GM12878 (cell line): ENCODE results near the gene ACSF3. TPM values are rescaled to one million over a fixed set of nuclear protein-coding genes. Genes with fewer than 3 reads are reported as not detected.

Source experiments
- ATAC-seq: fragments of 200-7000 bp; cut with Tn5 transposase; 3 replicates; pipeline ENCODE4 v1.9.1; 2020; ENCODE audit warnings: mild to moderate bottlenecking, moderate library complexity
- BruUV-seq: library from RNA; stranded (reverse); fragments of 400-500 nt; replicated peaks from 2 replicates; lab custom pipeline; 2021; lab: Mats Ljungman, UMichigan
- CTCF ChIA-PET: fragments of 300-600 bp; sonication (Branson Sonifier 250); formaldehyde crosslinking; extraction: SDS; loops from one replicate; lab custom pipeline; 2021; ENCODE audit warnings: inconsistent platforms; lab: Yijun Ruan, JAX
- POLR2A ChIA-PET: fragments of 350-600 bp; formaldehyde crosslinking; extraction: SDS; loops from one replicate; lab custom pipeline; 2021; ENCODE audit warnings: inconsistent platforms; lab: Charles Lee
- RAD21 ChIA-PET: fragments of 300-600 bp; sonication (Branson Sonifier 250); formaldehyde crosslinking; loops from one replicate; lab custom pipeline; 2023; ENCODE audit warnings: antibody characterized with exemption; ENCODE audit not compliant: unreplicated experiment; lab: Charles Lee
- SMC1A ChIA-PET: fragments of 300-600 bp; sonication (Branson Sonifier 250); formaldehyde crosslinking; loops from one replicate; lab custom pipeline; 2023; ENCODE audit not compliant: unreplicated experiment, uncharacterized antibody; lab: Charles Lee
- DNase-seq: peaks from one replicate; pipeline ENCODE4 v3.0.0-alpha.2; 2011; ENCODE audit warnings: low read depth, low spot score
- FAIRE-seq: peaks from 3 replicates; lab custom pipeline; 2011; peaks lifted over from hg19 to GRCh38; lab: Jason Lieb, UNC
- H2AFZ ChIP-seq: 2 replicates; pipeline ENCODE4 v1.6.0; 2011; ENCODE audit warnings: low read depth, low read length, control low read depth; ENCODE audit not compliant: control insufficient read depth
- H3K27ac ChIP-seq: 2 replicates; pipeline ENCODE4 v1.5.1; 2011; ENCODE audit warnings: control low read depth; ENCODE audit not compliant: control insufficient read depth, insufficient read depth
- H3K27me3 ChIP-seq, 2 experiments: replicated peaks in 1 of 2; 2 replicates each; pipeline versions ENCODE4 v1.6.0 to v1.6.1; 2011; ENCODE audit warnings: low read length in 1 of 2; ENCODE audit not compliant: control insufficient read depth in 2 of 2, insufficient read depth in 2 of 2
- H3K36me3 ChIP-seq, 2 experiments: 2 replicates each; pipeline ENCODE4 v1.5.1; 2011; ENCODE audit warnings: low read length in 1 of 2; ENCODE audit not compliant: control insufficient read depth in 2 of 2, insufficient read depth in 2 of 2
- H3K4me1 ChIP-seq: 2 replicates; pipeline ENCODE4 v1.6.1; 2011; ENCODE audit warnings: mild to moderate bottlenecking, low read length, moderate library complexity, mixed read lengths; ENCODE audit not compliant: control insufficient read depth, insufficient read depth
- H3K4me2 ChIP-seq: 2 replicates; pipeline ENCODE4 v1.6.0; 2011; ENCODE audit warnings: control low read depth; ENCODE audit not compliant: control insufficient read depth, insufficient read depth
- H3K4me3 ChIP-seq: fragments of 200-600 bp; sonication (generic); 2 replicates; pipeline ENCODE4 v1.5.1; 2016
- H3K79me2 ChIP-seq: 2 replicates; pipeline ENCODE4 v1.6.0; 2011; ENCODE audit warnings: low read length; ENCODE audit not compliant: control insufficient read depth, insufficient read depth
- H3K9ac ChIP-seq: 2 replicates; pipeline ENCODE4 v1.8.0; 2011; ENCODE audit warnings: low read length, control low read depth, mixed read lengths; ENCODE audit not compliant: control insufficient read depth, insufficient read depth
- H3K9me3 ChIP-seq: replicated peaks from 3 replicates; pipeline ENCODE4 v1.5.1; 2011; ENCODE audit warnings: mild to moderate bottlenecking, low read length; ENCODE audit not compliant: control insufficient read depth, insufficient read depth
- H4K20me1 ChIP-seq: 2 replicates; pipeline ENCODE4 v1.6.0; 2011; ENCODE audit not compliant: control insufficient read depth, insufficient read depth
- ATF7 ChIP-seq: fragments of 450-650 bp; IDR thresholded peaks from 2 replicates; pipeline ENCODE4 v1.6.1; 2016; ENCODE audit warnings: low read depth, mild to moderate bottlenecking
- CBX5 ChIP-seq: sonication (generic); IDR thresholded peaks from 2 replicates; pipeline ENCODE4 v1.6.1; 2016; ENCODE audit warnings: low read depth, moderate library complexity, mild to moderate bottlenecking, inconsistent platforms
- CEBPZ ChIP-seq: fragments of 150-350 bp; IDR thresholded peaks from 2 replicates; pipeline ENCODE4 v1.6.1; 2016; ENCODE audit warnings: low read depth, low read length
- CHD2 ChIP-seq: IDR thresholded peaks from 2 replicates; pipeline ENCODE4 v1.6.1; 2011; ENCODE audit warnings: low read depth, low read length, improper control_type of control experiment, borderline replicate concordance
- HSF1 ChIP-seq: fragments of 150-350 bp; IDR thresholded peaks from 2 replicates; pipeline ENCODE4 v1.6.1; 2014; ENCODE audit warnings: mild to moderate bottlenecking, low read depth, low read length
- JUNB ChIP-seq: IDR thresholded peaks from 2 replicates; pipeline ENCODE4 v1.6.1; 2016; ENCODE audit warnings: antibody characterized with exemption, mild to moderate bottlenecking
- KAT2A ChIP-seq: conservative IDR thresholded peaks from 2 replicates; pipeline ENCODE4 v1.6.1; 2011; ENCODE audit warnings: low read depth, low read length; ENCODE audit not compliant: control insufficient read depth
- NR2C1 ChIP-seq: fragments of 450-650 bp; IDR thresholded peaks from 2 replicates; pipeline ENCODE4 v1.6.1; 2017; ENCODE audit warnings: antibody characterized with exemption, mild to moderate bottlenecking, moderate library complexity
- NR2F1 ChIP-seq: fragments of 450-650 bp; conservative IDR thresholded peaks from 2 replicates; pipeline ENCODE4 v1.6.1; 2017; ENCODE audit warnings: mild to moderate bottlenecking
- POLR2AphosphoS2 ChIP-seq: IDR thresholded peaks from 2 replicates; pipeline ENCODE4 v1.6.1; 2011; ENCODE audit warnings: low read depth, mild to moderate bottlenecking, low read length, improper control_type of control experiment, moderate library complexity
- RB1 ChIP-seq: fragments of 450-650 bp; formaldehyde crosslinking; IDR thresholded peaks from 2 replicates; pipeline ENCODE4 v1.6.1; 2017; ENCODE audit warnings: mild to moderate bottlenecking, borderline replicate concordance
- RBBP5 ChIP-seq: fragments of 200-600 bp; sonication (generic); conservative IDR thresholded peaks from 2 replicates; pipeline ENCODE4 v1.6.1; 2016
- SIN3A ChIP-seq: IDR thresholded peaks from 2 replicates; pipeline ENCODE4 v1.6.1; 2012; ENCODE audit warnings: low read depth, low read length, improper control_type of control experiment
- SIX5 ChIP-seq: IDR thresholded peaks from 2 replicates; pipeline ENCODE4 v1.6.1; 2011; ENCODE audit warnings: mild to moderate bottlenecking, low read depth, low read length, moderate library complexity; ENCODE audit not compliant: severe bottlenecking
- SMARCA5 ChIP-seq: fragments of 450-650 bp; IDR thresholded peaks from 2 replicates; pipeline ENCODE4 v1.6.1; 2017; ENCODE audit warnings: mild to moderate bottlenecking
- SREBF1 ChIP-seq: IDR thresholded peaks from 2 replicates; pipeline ENCODE4 v1.6.1; 2012; ENCODE audit warnings: mild to moderate bottlenecking, low read length
- SUPT20H ChIP-seq: IDR thresholded peaks from 2 replicates; pipeline ENCODE4 v1.6.1; 2011; ENCODE audit warnings: low read depth, mild to moderate bottlenecking, low read length, moderate library complexity, borderline replicate concordance; ENCODE audit not compliant: control insufficient read depth
- TCF3 ChIP-seq: IDR thresholded peaks from 2 replicates; pipeline ENCODE4 v1.6.1; 2012; ENCODE audit warnings: low read depth, mild to moderate bottlenecking, low read length, borderline replicate concordance; ENCODE audit not compliant: insufficient read depth
- WRNIP1 ChIP-seq: IDR thresholded peaks from 2 replicates; pipeline ENCODE4 v1.6.1; 2011; ENCODE audit warnings: low read depth, low read length, improper control_type of control experiment, borderline replicate concordance
- WGBS: methylation state at CpG from one replicate; pipeline ENCODE4 v1.1.6; 2016; ENCODE audit warnings: low lambda C conversion rate; ENCODE audit not compliant: insufficient replicate concordance, insufficient coverage; ENCODE audit errors: missing lambda C conversion rate; 5-methylcytosine and 5-hydroxymethylcytosine counted together
- in situ Hi-C: fragments of 300-500 bp; cut with MboI; formaldehyde crosslinking; loops from 9 replicates; pipeline ENCODE4 v1.14.3; 2018; ENCODE audit warnings: mixed read lengths
- intact Hi-C: fragments of 100-400 bp; cut with micrococcal nuclease; formaldehyde crosslinking; loops from one replicate; pipeline ENCODE4 v1.14.2; 2022; ENCODE audit not compliant: unreplicated experiment
- polyA plus RNA-seq, 11 experiments: library from polyadenylated mRNA; depleted of rRNA in 4 of 11; unstranded in 6 of 11; stranded (reverse) in 5 of 11; fragments of >200 nt; fragmentation: Nextera tagmentation in 4 of 11; fragmentation: Illumina TruSeq in 1 of 11; extraction: Ambion mirVana in 4 of 11; extraction: Trizol in 1 of 11; gene quantifications; 1 replicate in 1 of 11; 2 replicates in 10 of 11; pipeline versions ENCODE4 v1.2.1 to v1.2.3, GENCODE V29; 2011 to 2016; ENCODE audit warnings: inconsistent platforms in 2 of 11, missing spikeins in 2 of 11, low read depth in 1 of 11
- total RNA-seq, 4 experiments: library from RNA; depleted of rRNA in 3 of 4; stranded (reverse); fragments of >200 nt in 3 of 4; fragmentation: Illumina TruSeq in 1 of 4; extraction: Trizol in 1 of 4; gene quantifications; 2 replicates each; pipeline versions ENCODE4 v1.2.1 to v1.2.3, GENCODE V29; 2013 to 2021

The ACSF3 gene
- total and polyA plus RNA-seq, 10 of the 15 experiments (the other 5 are each of a cell fraction or from before 2014, with no cell fraction given), result 1.0 to 44.4 (median 25.8) TPM

- ChIA-PET CTCF (no interaction called here), RAD21 (no interaction called here), POLR2A (interaction anchor here (0.7 kb wide), 1 partner anchor 9 kb away, joined by 4 read pairs; no protein-coding TSS in a partner anchor), SMC1A (no interaction called here)
- Histone ChIP-seq H3K36me3 (peaks cover 28 to 34% of the 10 kb centered on the region in 2 experiments; a peak in 3 of 4 replicates), H3K4me2 (no peak overlapping the region), H3K4me1 (peaks cover 5% of the 10 kb centered on the region; the same call in 1 of the 2 replicates), H3K27me3 (no peaks in the 10 kb centered on the region), H2AFZ (no peak overlapping the region), H3K9ac (no peak overlapping the region), H3K9me3 (no peaks in the 10 kb centered on the region), H3K79me2 (no peaks in the 10 kb centered on the region), H3K4me3 (no peak overlapping the region), H3K27ac (no peak overlapping the region), H4K20me1 (no peaks in the 10 kb centered on the region)
- WGBS, result 91% methylated on average over 13 of the region's 15 CpGs
- intact Hi-C loops (no loop called here), in situ Hi-C loops (no loop called here)
- ATAC-seq (no peak), FAIRE-seq (no peak), DNase-seq (no peak)
- BruUV-seq, result no TSS peak
- TF ChIP-seq WRNIP1 (no peak), CBX5 (no peak), RBBP5 (no peak), SIN3A (no peak), SUPT20H (no peak), RB1 (no peak), JUNB (no peak), CHD2 (no peak), NR2C1 (no peak), KAT2A (no peak), TCF3 (no peak), SMARCA5 (no peak), HSF1 (no peak), SIX5 (no peak), SREBF1 (no peak), POLR2AphosphoS2 (no peak), ATF7 (no peak), NR2F1 (no peak), CEBPZ (no peak)
Observed at GRCh38 chr16:89106533-89107202, 13.0 kb downstream of the ACSF3 start.
